ENCODE measurements around the gene HBP1.

- no peak for TF ChIP-seq CTCF (IDR thresholded peaks at IDR 0.05; ENCODE audit: insufficient read depth, low read length, poor library complexity, severe bottlenecking)
- no peak for TF ChIP-seq EZH2phosphoT487 (conservative IDR thresholded peaks at IDR 0.05; ENCODE audit: low read length)
Observed at GRCh38 chr7:107149863-107150262, 18.9 kb upstream of the HBP1 start.

Data from SU-DHL-6 (cell line).